ENCODE measurements around the gene TBRG4.

GRCh38 chr7:45060295-45060694, 51.2 kb downstream of the TBRG4 start:
- no peak for TF ChIP-seq CTCF (conservative IDR thresholded peaks at IDR 0.05)
- TF ChIP-seq ZFX (IDR thresholded peaks at IDR 0.05), result no peak
